ENCODE results near the gene GORASP1. TPM values are rescaled to one million over a fixed set of nuclear protein-coding genes. Genes with fewer than 3 reads are reported as not detected.

GORASP1 gene
- total and polyA plus RNA-seq, 2 experiments from 2014 or later = 10.3 to 38.3 TPM

DNA sequence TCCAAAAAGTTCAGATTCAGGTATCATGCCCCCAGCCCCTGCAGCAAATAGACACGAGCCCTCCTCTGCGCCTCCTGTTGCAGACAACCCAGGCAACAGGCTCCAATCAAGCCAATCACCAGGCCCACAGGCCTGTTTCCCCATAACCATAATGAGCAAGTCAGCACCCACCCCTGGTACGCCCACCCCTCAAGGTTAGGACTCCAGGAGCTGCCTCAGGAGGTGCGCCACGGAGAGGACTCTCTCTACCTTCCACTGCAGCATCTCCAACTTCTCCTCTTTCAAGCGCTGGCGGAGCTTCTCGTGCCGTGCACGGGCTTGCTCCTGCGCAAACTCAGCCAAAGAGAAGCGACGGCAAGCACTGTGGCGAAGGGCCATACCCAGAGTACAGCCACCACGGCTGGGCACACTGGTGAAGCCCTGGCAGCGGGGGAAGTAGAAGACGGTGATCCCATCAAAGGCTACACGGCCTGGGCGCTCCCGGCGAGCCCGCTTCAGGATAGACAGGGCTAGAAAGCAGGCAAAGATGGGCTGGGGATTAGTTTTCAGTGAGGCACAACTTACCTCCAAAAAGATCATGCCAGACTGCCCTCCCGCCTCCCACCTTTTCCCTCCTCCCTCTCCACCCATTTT lies 37.4 kb upstream of the GORASP1 start (continued):
- TF ChIP-seq, protein P1, sequence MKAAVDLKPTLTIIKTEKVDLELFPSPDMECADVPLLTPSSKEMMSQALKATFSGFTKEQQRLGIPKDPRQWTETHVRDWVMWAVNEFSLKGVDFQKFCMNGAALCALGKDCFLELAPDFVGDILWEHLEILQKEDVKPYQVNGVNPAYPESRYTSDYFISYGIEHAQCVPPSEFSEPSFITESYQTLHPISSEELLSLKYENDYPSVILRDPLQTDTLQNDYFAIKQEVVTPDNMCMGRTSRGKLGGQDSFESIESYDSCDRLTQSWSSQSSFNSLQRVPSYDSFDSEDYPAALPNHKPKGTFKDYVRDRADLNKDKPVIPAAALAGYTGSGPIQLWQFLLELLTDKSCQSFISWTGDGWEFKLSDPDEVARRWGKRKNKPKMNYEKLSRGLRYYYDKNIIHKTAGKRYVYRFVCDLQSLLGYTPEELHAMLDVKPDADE (IDR thresholded peaks at IDR 0.05) = no peak
- TF ChIP-seq STAT1 (IDR thresholded peaks at IDR 0.05; ENCODE audit: unreplicated experiment) (no peak), CTCF (conservative IDR thresholded peaks at IDR 0.05; ENCODE audit: low read depth in 2 of 2) (no peak), EZH2 (IDR thresholded peaks at IDR 0.05; ENCODE audit: low read depth, unreplicated experiment) (no peak), ZNF114 (CRISPR knock-in tag; IDR thresholded peaks at IDR 0.05) (no peak)

- no peaks in the 10 kb centered on the region for H3K9me2 ChIP-seq (ENCODE audit: insufficient read depth)
- Mint-ChIP-seq H3K27ac (no peak overlapping the region), H3K9me3 (no peaks in the 10 kb centered on the region), H3K4me3 (no peak overlapping the region), H3K27me3 (ENCODE audit: insufficient read depth, low read depth, poor library complexity) (peaks cover 15% of the 10 kb centered on the region), H3K36me3 (ENCODE audit: low read depth) (peaks cover 42% of the 10 kb centered on the region), H3K4me1 (peaks cover 36% of the 10 kb centered on the region)
- peaks cover 17% of the 10 kb centered on the region; the same call in 1 of the 2 replicates for H3K36me3 ChIP-seq (ENCODE audit: insufficient read depth)
- no peak for DNase-seq (ENCODE audit: low spot score)
- no peak overlapping the region for H2AFZ ChIP-seq
- H3K4me3 ChIP-seq = no peak overlapping the region
- no peaks in the 10 kb centered on the region for H3F3A ChIP-seq (replicated peaks; ENCODE audit: low read depth)
- H4K20me1 ChIP-seq (replicated peaks; ENCODE audit: insufficient read depth) = peaks cover 7% of the 10 kb centered on the region
- ATAC-seq = no peak
- H3K27me3 ChIP-seq (ENCODE audit: insufficient read depth) = no peaks in the 10 kb centered on the region
- peaks cover 27% of the 10 kb centered on the region for H3K4me1 ChIP-seq (ENCODE audit: insufficient read depth)
- no peak overlapping the region for H3K27ac ChIP-seq (ENCODE audit: low read depth)
- H3K4me2 ChIP-seq = no peak overlapping the region
- peaks cover 26% of the 10 kb centered on the region for H3K79me2 ChIP-seq (replicated peaks; ENCODE audit: insufficient read depth)
- TF ChIP-seq STAT1 (IDR thresholded peaks at IDR 0.05; ENCODE audit: unreplicated experiment) (no peak), CREB1 (CRISPR knock-in tag; IDR thresholded peaks at IDR 0.05; ENCODE audit: low read depth) (no peak)
- TF ChIP-seq, protein P2, sequence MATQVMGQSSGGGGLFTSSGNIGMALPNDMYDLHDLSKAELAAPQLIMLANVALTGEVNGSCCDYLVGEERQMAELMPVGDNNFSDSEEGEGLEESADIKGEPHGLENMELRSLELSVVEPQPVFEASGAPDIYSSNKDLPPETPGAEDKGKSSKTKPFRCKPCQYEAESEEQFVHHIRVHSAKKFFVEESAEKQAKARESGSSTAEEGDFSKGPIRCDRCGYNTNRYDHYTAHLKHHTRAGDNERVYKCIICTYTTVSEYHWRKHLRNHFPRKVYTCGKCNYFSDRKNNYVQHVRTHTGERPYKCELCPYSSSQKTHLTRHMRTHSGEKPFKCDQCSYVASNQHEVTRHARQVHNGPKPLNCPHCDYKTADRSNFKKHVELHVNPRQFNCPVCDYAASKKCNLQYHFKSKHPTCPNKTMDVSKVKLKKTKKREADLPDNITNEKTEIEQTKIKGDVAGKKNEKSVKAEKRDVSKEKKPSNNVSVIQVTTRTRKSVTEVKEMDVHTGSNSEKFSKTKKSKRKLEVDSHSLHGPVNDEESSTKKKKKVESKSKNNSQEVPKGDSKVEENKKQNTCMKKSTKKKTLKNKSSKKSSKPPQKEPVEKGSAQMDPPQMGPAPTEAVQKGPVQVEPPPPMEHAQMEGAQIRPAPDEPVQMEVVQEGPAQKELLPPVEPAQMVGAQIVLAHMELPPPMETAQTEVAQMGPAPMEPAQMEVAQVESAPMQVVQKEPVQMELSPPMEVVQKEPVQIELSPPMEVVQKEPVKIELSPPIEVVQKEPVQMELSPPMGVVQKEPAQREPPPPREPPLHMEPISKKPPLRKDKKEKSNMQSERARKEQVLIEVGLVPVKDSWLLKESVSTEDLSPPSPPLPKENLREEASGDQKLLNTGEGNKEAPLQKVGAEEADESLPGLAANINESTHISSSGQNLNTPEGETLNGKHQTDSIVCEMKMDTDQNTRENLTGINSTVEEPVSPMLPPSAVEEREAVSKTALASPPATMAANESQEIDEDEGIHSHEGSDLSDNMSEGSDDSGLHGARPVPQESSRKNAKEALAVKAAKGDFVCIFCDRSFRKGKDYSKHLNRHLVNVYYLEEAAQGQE (IDR thresholded peaks at IDR 0.05; ENCODE audit: unreplicated experiment) = no peak
Observed at GRCh38 chr3:39144095-39144747, 36.8 kb upstream of the GORASP1 start.
